Lung (tissue), 12 donors: Measurements from ENCODE around the gene TLE2. TPM values are rescaled to one million over a fixed set of nuclear protein-coding genes. Genes with fewer than 3 reads are reported as not detected.
A peak's percentile ranks its signal among the peaks of the same experiment; 100 is the strongest.
"Not testable (repeated sequence)": the region's sequence is repeated elsewhere in the genome, so short reads cannot be mapped to it uniquely, and the experiment has no call there.

Experiments
- ATAC-seq: fragments of 200-7000 bp; cut with Tn5 transposase; one replicate; pipeline ENCODE4 v1.9.1; 2020; ENCODE audit warnings: moderate number of reproducible peaks; ENCODE audit not compliant: insufficient read depth, low FRiP score
- DNase-seq, 3 donors: peaks; one replicate each; pipeline ENCODE4 v3.0.0-alpha.2; 2013 to 2017
- H3K27ac ChIP-seq, 2 donors: one replicate each; pipeline ENCODE4 v1.5.1; 2013; ENCODE audit warnings: mild to moderate bottlenecking in 2 of 2, moderate library complexity in 2 of 2, control low read depth in 1 of 2, inconsistent platforms in 1 of 2, low read depth in 1 of 2, low read length in 1 of 2
- H3K27me3 ChIP-seq, 3 donors: one replicate each; pipeline ENCODE4 v1.5.1; 2013; ENCODE audit warnings: low read length in 2 of 3; ENCODE audit not compliant: control insufficient read depth in 3 of 3, insufficient read depth in 3 of 3
- H3K36me3 ChIP-seq, 4 donors: one replicate each; pipeline ENCODE4 v1.5.1; 2013; ENCODE audit warnings: low read length in 4 of 4, mild to moderate bottlenecking in 1 of 4, moderate library complexity in 1 of 4; ENCODE audit not compliant: control insufficient read depth in 4 of 4, insufficient read depth in 4 of 4
- H3K4me1 ChIP-seq, 5 donors: one replicate each; pipeline ENCODE4 v1.5.1; 2013; ENCODE audit warnings: low read length in 5 of 5, mild to moderate bottlenecking in 2 of 5, moderate library complexity in 1 of 5; ENCODE audit not compliant: control insufficient read depth in 5 of 5, insufficient read depth in 5 of 5
- H3K4me3 ChIP-seq: one replicate; pipeline ENCODE4 v1.5.1; 2013; ENCODE audit warnings: mild to moderate bottlenecking, control low read depth, moderate library complexity
- H3K9ac ChIP-seq, 2 donors: one replicate each; pipeline ENCODE4 v1.5.1; 2013; ENCODE audit warnings: low read length in 2 of 2, control low read depth in 1 of 2; ENCODE audit not compliant: insufficient read depth in 1 of 2
- H3K9me3 ChIP-seq, 4 donors: one replicate each; pipeline ENCODE4 v1.5.1; 2013; ENCODE audit warnings: low read length in 3 of 4, mild to moderate bottlenecking in 1 of 4, moderate library complexity in 1 of 4; ENCODE audit not compliant: control insufficient read depth in 4 of 4, insufficient read depth in 3 of 4
- CTCF ChIP-seq: IDR thresholded peaks from 2 replicates; pipeline ENCODE4 v1.5.1; 2012; ENCODE audit warnings: mild to moderate bottlenecking; ENCODE audit errors: control extremely low read depth, extremely low read depth
- WGBS, 2 donors: extraction: QIAGEN DNeasy Blood & Tissue Kit; methylation state at CpG; one replicate each; pipeline ENCODE4 v1.1.7; 2013; 5-methylcytosine and 5-hydroxymethylcytosine counted together
- polyA plus RNA-seq, 2 donors: library from polyadenylated mRNA; stranded (reverse); fragments of 200-250 nt; gene quantifications; one replicate each; pipeline ENCODE4 v1.2.1, GENCODE V29; 2013
- total RNA-seq, 2 donors: library from RNA; depleted of rRNA in 1 of 2; stranded (reverse); fragments of >200 nt in 1 of 2; gene quantifications; one replicate each; pipeline ENCODE4 v1.2.1, GENCODE V29; 2014 to 2021
- donor health status: control.
- donor health status: control.
- donor health status: Bipolar disorder and iron deficiency.
- donor health status: healthy.
- donor health status: DM: yes; HTN: yes; CAD: no.

TLE2 gene
- total and polyA plus RNA-seq, 4 donors: 30.8 to 47.1 (median 39.2) TPM

GRCh38 chr19:3041327-3041726, 12.2 kb upstream of the TLE2 start:
- Histone ChIP-seq H3K36me3 (no peaks in the 10 kb centered on the region), H3K9ac (peak overlapping the region in 1 of 2 donors; percentile 34), H3K4me1 (peaks cover 0 to 22% (median 3%) of the 10 kb centered on the region in 5 donors), H3K4me3 (no peak overlapping the region), H3K27ac (no peak overlapping the region), H3K27me3 (no peaks in the 10 kb centered on the region), H3K9me3 (no peaks in the 10 kb centered on the region)
- no peak for ATAC-seq
- no peak for TF ChIP-seq CTCF
- DNase-seq: no peak
- 80 to 85% methylated on average over 12 of the region's 12 CpGs for WGBS, 2 donors

- no peak for DNase-seq
- Histone ChIP-seq H3K27ac (no peak overlapping the region), H3K27me3 (no peaks in the 10 kb centered on the region), H3K4me3 (no peak overlapping the region), H3K9ac (no peak overlapping the region), H3K36me3 (no peaks in the 10 kb centered on the region), H3K4me1 (peaks cover 0 to 29% (median 7%) of the 10 kb centered on the region in 5 donors), H3K9me3 (no peaks in the 10 kb centered on the region)
- WGBS, 2 donors: 82 to 87% methylated on average over 17 of the region's 17 CpGs
- TF ChIP-seq CTCF: no peak
- no peak for ATAC-seq
Measured at GRCh38 chr19:3039641-3040077, 10.6 kb upstream of the TLE2 start.

GRCh38 chr19:3039125-3039524, 10.0 kb upstream of the TLE2 start:
- no peaks in the 10 kb centered on the region for H3K36me3 ChIP-seq
- H3K27ac ChIP-seq: no peak overlapping the region
- H3K4me1 ChIP-seq: peaks cover 0 to 35% (median 13%) of the 10 kb centered on the region in 5 donors
- H3K9ac ChIP-seq: no peak overlapping the region
- no peak for TF ChIP-seq CTCF
- ATAC-seq: no peak
- no peak overlapping the region for H3K4me3 ChIP-seq
- no peak for DNase-seq
- H3K9me3 ChIP-seq: no peaks in the 10 kb centered on the region
- no peaks in the 10 kb centered on the region for H3K27me3 ChIP-seq
- 79 to 87% methylated on average over 5 of the region's 5 CpGs for WGBS, 2 donors

GRCh38 chr19:3038214-3038613, 9.1 kb upstream of the TLE2 start:
- no peaks in the 10 kb centered on the region for H3K36me3 ChIP-seq
- no peaks in the 10 kb centered on the region for H3K9me3 ChIP-seq
- no peak for TF ChIP-seq CTCF
- 76 to 86% methylated on average over 5 of the region's 5 CpGs for WGBS, 2 donors
- ATAC-seq (no peak), DNase-seq (no peak)
- no peaks in the 10 kb centered on the region for H3K27me3 ChIP-seq
- no peak overlapping the region for H3K9ac ChIP-seq
- H3K27ac ChIP-seq: no peak overlapping the region
- no peak overlapping the region for H3K4me3 ChIP-seq
- peaks cover 0 to 42% (median 14%) of the 10 kb centered on the region in 5 donors for H3K4me1 ChIP-seq

DNA sequence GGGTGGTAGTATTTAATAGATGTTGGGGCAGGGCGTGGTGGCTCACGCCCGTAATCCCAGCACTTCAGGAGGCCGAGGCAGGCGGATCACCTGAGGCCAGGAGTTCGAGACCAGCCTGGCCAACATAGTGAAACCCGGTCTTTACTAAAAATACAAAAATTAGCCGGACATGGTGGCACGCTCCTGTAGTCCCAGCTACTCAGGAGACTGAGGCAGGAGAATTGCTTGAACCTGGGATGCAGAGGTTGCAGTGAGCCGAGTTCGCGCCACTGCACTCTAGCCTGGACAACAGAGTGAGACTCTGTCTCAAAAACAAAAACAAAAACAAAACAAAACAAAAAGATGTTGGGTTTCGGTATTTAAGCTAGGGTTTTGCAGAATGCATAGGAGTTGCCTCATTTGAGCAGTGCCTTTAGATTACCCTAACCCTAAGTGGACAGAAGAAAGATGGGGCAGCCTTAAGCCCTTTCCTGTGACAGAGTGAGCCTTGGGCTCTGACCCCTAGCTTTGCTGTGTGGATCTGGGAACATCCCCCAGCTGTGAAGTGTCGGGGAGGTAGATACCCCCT, 8.0 kb upstream of the TLE2 start:
- 67 to 75% methylated on average over 14 of the region's 14 CpGs for WGBS, 2 donors
- Histone ChIP-seq H3K4me1 (peaks cover 0 to 33% (median 11%) of the 10 kb centered on the region in 5 donors), H3K27ac (peak overlapping the region; percentile 85 to 95)
- H3K4me3 ChIP-seq, ATAC-seq, DNase-seq, H3K27me3 ChIP-seq, H3K9me3 ChIP-seq, H3K36me3 ChIP-seq, H3K9ac ChIP-seq: not testable (repeated sequence)
